ENCODE data around the gene MCC. TPM values are rescaled to one million over a fixed set of nuclear protein-coding genes. Genes with fewer than 3 reads are reported as not detected.

The MCC gene
- total RNA-seq, 1 donor from 2014 or later: 18.9 TPM

- Mint-ChIP-seq H3K27me3 (peaks cover 6% of the 10 kb centered on the region), H3K36me3 (ENCODE audit: insufficient read depth) (peaks cover 6% of the 10 kb centered on the region), H3K27ac (peak overlapping the region; percentile 98), H3K9me3 (ENCODE audit: low read depth) (no peaks in the 10 kb centered on the region), H3K4me1 (ENCODE audit: low read depth) (peaks cover 13% of the 10 kb centered on the region), H3K4me3 (ENCODE audit: low read depth) (peak overlapping the region; percentile 86)
- no peak for DNase-seq (ENCODE audit: low spot score, unreplicated experiment)
- TF ChIP-seq CTCF (IDR thresholded peaks at IDR 0.05; ENCODE audit: unreplicated experiment): no peak
These were observed 26.0 kb upstream of the MCC start for GRCh38 chr5:113514289-113514635.

- Mint-ChIP-seq H3K36me3 (ENCODE audit: insufficient read depth) (peaks cover 3% of the 10 kb centered on the region), H3K27me3 (peaks cover 6% of the 10 kb centered on the region), H3K4me3 (ENCODE audit: low read depth) (peak within 1 kb of the TSS; percentile 86), H3K9me3 (ENCODE audit: low read depth) (no peaks in the 10 kb centered on the region), H3K4me1 (ENCODE audit: low read depth) (peaks cover 13% of the 10 kb centered on the region), H3K27ac (peak within 1 kb of the TSS; percentile 98)
- DNase-seq (ENCODE audit: low spot score, unreplicated experiment): peak; percentile 79
- TF ChIP-seq CTCF (IDR thresholded peaks at IDR 0.05; ENCODE audit: unreplicated experiment): peak; percentile 51
These were observed 25.4 kb upstream of the MCC start, which contains the start of gene YTHDC2 for GRCh38 chr5:113513384-113514288. TSS of gene YTHDC2 (plus strand) at chr5:113513694. CDS start at chr5:113513896, 202 bp downstream.

- no peak overlapping the region for H3K27ac Mint-ChIP-seq
- peaks cover 10% of the 10 kb centered on the region for H3K27me3 Mint-ChIP-seq
- H3K4me3 Mint-ChIP-seq (ENCODE audit: low read depth): no peak overlapping the region
- H3K4me1 Mint-ChIP-seq (ENCODE audit: low read depth): peaks cover 13% of the 10 kb centered on the region
- H3K9me3 Mint-ChIP-seq (ENCODE audit: low read depth): no peaks in the 10 kb centered on the region
- peaks cover 1% of the 10 kb centered on the region for H3K36me3 Mint-ChIP-seq (ENCODE audit: insufficient read depth)
- no peak for TF ChIP-seq CTCF (IDR thresholded peaks at IDR 0.05; ENCODE audit: unreplicated experiment)
- DNase-seq (ENCODE audit: low spot score, unreplicated experiment): no peak
These were observed 24.1 kb upstream of the MCC start for GRCh38 chr5:113512341-113512740.

GRCh38 chr5:113510836-113511451 is 22.7 kb upstream of the MCC start:
- no peak overlapping the region for H3K27ac Mint-ChIP-seq
- no peak for DNase-seq (ENCODE audit: low spot score, unreplicated experiment)
- H3K9me3 Mint-ChIP-seq (ENCODE audit: low read depth): no peaks in the 10 kb centered on the region
- no peak overlapping the region for H3K4me3 Mint-ChIP-seq (ENCODE audit: low read depth)
- peak; percentile 51 for TF ChIP-seq CTCF (IDR thresholded peaks at IDR 0.05; ENCODE audit: unreplicated experiment)
- H3K36me3 Mint-ChIP-seq (ENCODE audit: insufficient read depth): no peaks in the 10 kb centered on the region
- H3K4me1 Mint-ChIP-seq (ENCODE audit: low read depth): peaks cover 10% of the 10 kb centered on the region
- peaks cover 10% of the 10 kb centered on the region for H3K27me3 Mint-ChIP-seq

- H3K9me3 Mint-ChIP-seq (ENCODE audit: low read depth): no peaks in the 10 kb centered on the region
- H3K27ac Mint-ChIP-seq: no peak overlapping the region
- H3K4me1 Mint-ChIP-seq (ENCODE audit: low read depth): no peaks in the 10 kb centered on the region
- no peak overlapping the region for H3K4me3 Mint-ChIP-seq (ENCODE audit: low read depth)
- H3K36me3 Mint-ChIP-seq (ENCODE audit: insufficient read depth): no peaks in the 10 kb centered on the region
- TF ChIP-seq CTCF (IDR thresholded peaks at IDR 0.05; ENCODE audit: unreplicated experiment): no peak
- H3K27me3 Mint-ChIP-seq: peaks cover 10% of the 10 kb centered on the region
- no peak for DNase-seq (ENCODE audit: low spot score, unreplicated experiment)
These were observed 20.5 kb upstream of the MCC start for GRCh38 chr5:113508756-113509155.

Data from progenitor cell of endocrine pancreas (in vitro differentiated cells).